Myocyte (in vitro differentiated cells): ENCODE results near the gene RNF215. TPM values are rescaled to one million over a fixed set of nuclear protein-coding genes. Genes with fewer than 3 reads are reported as not detected.

Source experiments
- DNase-seq: peaks from one replicate; pipeline ENCODE4 v3.0.0-alpha.2; 2012; ENCODE audit warnings: low read depth
- total RNA-seq: library from RNA; depleted of rRNA; stranded (reverse); fragments of >200 nt; gene quantifications from 2 replicates; pipeline ENCODE4 v1.2.3, GENCODE V29; 2014

Gene RNF215
- total RNA-seq, 1 donor from 2014 or later = 20.1 TPM

- DNase-seq = no peak
Measured at GRCh38 chr22:30334646-30335045, 52.6 kb downstream of the RNF215 start.

GRCh38 chr22:30333707-30334087 is 53.5 kb downstream of the RNF215 start:
- no peak for DNase-seq

- DNase-seq = no peak
Measured at GRCh38 chr22:30332994-30333706, 54.1 kb downstream of the RNF215 start.

- no peak for DNase-seq
Measured at GRCh38 chr22:30332551-30332950, 54.7 kb downstream of the RNF215 start.

Other genes starting within 250 kb of the RNF215 start
- gene LIF, start 140.7 kb downstream of the RNF215 start, total RNA-seq = 13.5 and 14.8 TPM in 2 replicates
- gene OSM, start 120.6 kb downstream of the RNF215 start, total RNA-seq = not detected in 2 replicates
- 11.3 and 13.3 TPM in 2 replicates for gene CASTOR1, start 97.9 kb downstream of the RNF215 start, total RNA-seq
- 18.1 and 19.8 TPM in 2 replicates for gene TBC1D10A, start 60.5 kb downstream of the RNF215 start, total RNA-seq
- gene SF3A1, start 30.5 kb downstream of the RNF215 start, total RNA-seq = 39.8 and 50.2 TPM in 2 replicates
- 2.6 and 3.4 TPM in 2 replicates for gene CCDC157, start 30.4 kb downstream of the RNF215 start, total RNA-seq
- 3.4 and 12.2 TPM in 2 replicates for gene SEC14L2, start 9.6 kb upstream of the RNF215 start, total RNA-seq
- gene MTFP1, start 38.4 kb upstream of the RNF215 start, total RNA-seq = 10.6 and 16.3 TPM in 2 replicates
- not detected in 2 replicates for gene SEC14L3, start 84.6 kb upstream of the RNF215 start, total RNA-seq
- 0.10 TPM in 1 of 2 replicates, not detected in the other for gene SEC14L4, start 118.3 kb upstream of the RNF215 start, total RNA-seq
- gene SEC14L6, start 159.3 kb upstream of the RNF215 start, total RNA-seq = not detected in 2 replicates
- not detected in 2 replicates for gene GAL3ST1, start 187.3 kb upstream of the RNF215 start, total RNA-seq
- gene PES1, start 204.5 kb upstream of the RNF215 start, total RNA-seq = 56.1 and 69.8 TPM in 2 replicates
- 11.7 and 16.7 TPM in 2 replicates for gene TCN2, start 219.8 kb upstream of the RNF215 start, total RNA-seq
- gene SLC35E4, start 248.4 kb upstream of the RNF215 start, total RNA-seq = 12.2 and 16.9 TPM in 2 replicates